Ectodermal cell (in vitro differentiated cells): ENCODE data around the gene CD164.

Source experiments
- H3K27ac ChIP-seq: 2 replicates; pipeline ENCODE4 v1.7.0; 2013; ENCODE audit warnings: mild to moderate bottlenecking, low read depth, low read length; ENCODE audit not compliant: insufficient read depth, poor library complexity, severe bottlenecking
- H3K27me3 ChIP-seq: 2 replicates; pipeline ENCODE4 v1.7.0; 2013; ENCODE audit warnings: mild to moderate bottlenecking, low read length; ENCODE audit not compliant: insufficient read depth, control insufficient read depth, poor library complexity, severe bottlenecking
- H3K36me3 ChIP-seq: one replicate; pipeline ENCODE4 v1.7.0; 2013; ENCODE audit warnings: low read length; ENCODE audit not compliant: control insufficient read depth, insufficient read depth
- H3K4me1 ChIP-seq: one replicate; pipeline ENCODE4 v1.7.0; 2013; ENCODE audit warnings: low read length; ENCODE audit not compliant: control insufficient read depth, insufficient read depth
- H3K4me3 ChIP-seq: 2 replicates; pipeline ENCODE4 v1.7.0; 2013; ENCODE audit warnings: low read depth, low read length, control low read depth; ENCODE audit not compliant: insufficient read depth
- H3K9me3 ChIP-seq: 2 replicates; pipeline ENCODE4 v1.7.0; 2013; ENCODE audit warnings: mild to moderate bottlenecking, low read length, moderate library complexity; ENCODE audit not compliant: control insufficient read depth
- WGBS, 2 experiments: methylation state at CpG; one replicate each; pipeline ENCODE4 v1.1.7; 2013; ENCODE audit warnings: missing lambda C conversion rate in 2 of 2; 5-methylcytosine and 5-hydroxymethylcytosine counted together

Gene CD164

DNA sequence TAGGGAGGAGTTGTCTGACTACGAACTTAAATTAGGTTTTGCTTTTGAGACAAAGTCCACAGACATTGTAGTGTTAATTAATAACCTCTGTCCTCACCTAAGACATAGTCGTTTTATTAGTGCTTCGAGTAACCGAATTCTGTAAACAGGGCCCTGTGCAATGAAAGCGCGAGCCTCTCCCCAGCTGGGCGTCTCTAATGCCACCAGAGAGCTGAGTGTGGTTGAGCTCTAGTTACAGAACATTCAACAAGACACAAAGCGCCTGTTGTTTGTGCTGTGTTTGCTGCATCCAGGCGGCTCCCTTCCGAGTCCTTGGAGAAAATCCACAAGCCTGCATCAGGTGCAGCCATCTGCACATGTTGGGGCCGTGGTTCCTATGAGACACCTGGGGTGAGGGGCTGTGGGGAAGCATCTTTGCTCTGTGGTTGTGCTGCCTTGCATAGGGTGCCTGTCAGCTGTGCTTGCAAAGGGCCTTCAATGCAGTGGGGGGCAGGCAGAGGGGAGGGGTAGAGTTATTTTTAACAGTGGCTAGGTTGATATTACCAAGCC, 63.9 kb downstream of the CD164 start:
- Histone ChIP-seq H3K36me3 (no peaks in the 10 kb centered on the region), H3K4me1 (peaks cover 9% of the 10 kb centered on the region), H3K27me3 (no peaks in the 10 kb centered on the region), H3K4me3 (no peak overlapping the region), H3K9me3 (no peaks in the 10 kb centered on the region), H3K27ac (no peak overlapping the region)
- WGBS, 2 experiments: 80 to 81% methylated on average over 11 of the region's 11 CpGs

GRCh38 chr6:109316909-109317308, 65.4 kb downstream of the CD164 start:
- no peak overlapping the region for H3K27ac ChIP-seq
- H3K4me3 ChIP-seq: no peak overlapping the region
- no peaks in the 10 kb centered on the region for H3K27me3 ChIP-seq
- no peaks in the 10 kb centered on the region for H3K9me3 ChIP-seq
- H3K36me3 ChIP-seq: no peaks in the 10 kb centered on the region
- 95 to 97% methylated on average over 5 of the region's 5 CpGs for WGBS, 2 experiments
- H3K4me1 ChIP-seq: peaks cover 9% of the 10 kb centered on the region
